Caco-2 (cell line): ENCODE results near the gene RNF167. TPM values are rescaled to one million over a fixed set of nuclear protein-coding genes. Genes with fewer than 3 reads are reported as not detected.
A peak's percentile ranks its signal among the peaks of the same experiment; 100 is the strongest.

ENCODE experiments used
- BruUV-seq: library from RNA; stranded (reverse); fragments of 400-500 nt; replicated peaks from 2 replicates; lab custom pipeline; 2021; lab: Mats Ljungman, UMichigan
- CTCF ChIA-PET: fragments of 300-600 bp; sonication (Branson Sonifier 250); formaldehyde crosslinking; loops from one replicate; lab custom pipeline; 2022; ENCODE audit warnings: antibody characterized with exemption; lab: Charles Lee
- POLR2A ChIA-PET: fragments of 300-600 bp; sonication (Branson Sonifier 250); formaldehyde crosslinking; loops from one replicate; lab custom pipeline; 2022; ENCODE audit warnings: antibody characterized with exemption; lab: Charles Lee
- DNase-seq, 2 experiments: peaks; one replicate each; pipeline versions ENCODE4 v3.0.0 to v3.0.0-alpha.2; 2020 to 2022
- H3K27me3 ChIP-seq: replicated peaks from 2 replicates; pipeline ENCODE4 v1.6.0; 2011; ENCODE audit warnings: low read length; ENCODE audit not compliant: control insufficient read depth, insufficient read depth
- H3K36me3 ChIP-seq: 2 replicates; pipeline ENCODE4 v1.5.1; 2011; ENCODE audit warnings: low read length; ENCODE audit not compliant: control insufficient read depth, insufficient read depth
- H3K4me1 ChIP-seq: fragments of 250-450 bp; sonication (Bioruptor Pico); 2 replicates; pipeline ENCODE4 v1.5.1; 2020; ENCODE audit warnings: mild to moderate bottlenecking
- H3K4me3 ChIP-seq: 2 replicates; pipeline ENCODE4 v1.5.1; 2011; ENCODE audit warnings: low read depth, mild to moderate bottlenecking, control low read depth, low read length
- H3K9me3 ChIP-seq: fragments of 250-450 bp; sonication (Bioruptor Pico); 2 replicates; pipeline ENCODE4 v1.5.1; 2020; ENCODE audit warnings: mild to moderate bottlenecking, moderate library complexity
- H3K27ac Mint-ChIP-seq: one replicate; pipeline ENCODE4 v1.8.0; 2022; ENCODE audit warnings: mixed read lengths; ENCODE audit not compliant: unreplicated experiment
- H3K27me3 Mint-ChIP-seq: one replicate; pipeline ENCODE4 v1.8.0; 2022; ENCODE audit warnings: mixed read lengths; ENCODE audit not compliant: insufficient read depth, unreplicated experiment
- H3K36me3 Mint-ChIP-seq: one replicate; pipeline ENCODE4 v1.8.0; 2022; ENCODE audit warnings: mild to moderate bottlenecking, mixed read lengths; ENCODE audit not compliant: insufficient read depth, unreplicated experiment
- H3K4me1 Mint-ChIP-seq: one replicate; pipeline ENCODE4 v1.8.0; 2022; ENCODE audit warnings: low read depth, mixed read lengths; ENCODE audit not compliant: unreplicated experiment
- H3K4me3 Mint-ChIP-seq: one replicate; pipeline ENCODE4 v1.8.0; 2022; ENCODE audit warnings: mild to moderate bottlenecking, moderate library complexity, mixed read lengths; ENCODE audit not compliant: unreplicated experiment
- H3K9me3 Mint-ChIP-seq: one replicate; pipeline ENCODE4 v1.8.0; 2022; ENCODE audit warnings: mixed read lengths; ENCODE audit not compliant: unreplicated experiment
- CTCF ChIP-seq, 2 experiments: fragments of 200-600 bp in 1 of 2; IDR thresholded peaks; 1 replicate in 1 of 2; 2 replicates in 1 of 2; pipeline versions ENCODE4 v1.5.1 to v1.8.0; 2011 to 2022; ENCODE audit warnings: antibody characterized with exemption in 1 of 2, control low read depth in 1 of 2, inconsistent platforms in 1 of 2, low read depth in 1 of 2, low read length in 1 of 2, mild to moderate bottlenecking in 1 of 2, moderate library complexity in 1 of 2; ENCODE audit not compliant: insufficient read depth in 1 of 2, severe bottlenecking in 1 of 2, unreplicated experiment in 1 of 2
- intact Hi-C: fragments of 100-400 bp; cut with micrococcal nuclease; formaldehyde crosslinking; loops from one replicate; pipeline ENCODE4 v1.10.0; 2022; ENCODE audit not compliant: unreplicated experiment
- total RNA-seq: library from RNA; stranded (reverse); gene quantifications from 2 replicates; pipeline ENCODE4 v1.2.3, GENCODE V29; 2022

RNF167 gene
- total RNA-seq, 1 experiment from 2014 or later: 60.9 TPM

DNA sequence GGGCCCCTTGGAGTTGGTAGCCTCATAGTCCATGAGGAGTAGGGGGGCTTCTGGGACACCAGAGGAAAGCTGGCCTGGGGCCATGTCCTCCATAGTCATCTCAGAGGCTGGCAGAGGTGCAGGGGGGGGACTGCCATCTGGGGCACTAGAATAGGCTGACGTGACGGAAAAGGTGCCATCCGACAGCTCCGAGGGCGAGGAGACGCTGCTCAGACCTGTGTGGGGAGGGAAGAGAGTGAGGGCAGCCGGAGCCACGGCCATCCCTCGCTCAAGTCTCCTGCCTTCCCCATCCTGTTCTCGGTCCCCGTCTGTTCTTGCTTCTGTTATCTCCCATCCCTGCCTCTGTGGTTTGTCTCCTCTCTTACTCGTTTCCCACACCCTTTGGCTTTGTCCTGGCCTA, 32.3 kb downstream of the RNF167 start:
- CTCF ChIA-PET: no interaction called here
- H3K4me3 ChIP-seq: no peak overlapping the region
- no peak for DNase-seq
- H3K4me1 ChIP-seq: peaks cover 4% of the 10 kb centered on the region; the same call in 1 of the 2 replicates
- peak overlapping the region; percentile 49 for H3K4me3 Mint-ChIP-seq
- no peaks in the 10 kb centered on the region for H3K9me3 ChIP-seq
- no peak for TF ChIP-seq CTCF (IDR thresholded peaks at IDR 0.05; ENCODE audit: insufficient read depth in 1 of 2, low read depth in 1 of 2, low read length in 1 of 2, severe bottlenecking in 1 of 2, unreplicated experiment in 1 of 2)
- BruUV-seq: no TSS peak
- no peaks in the 10 kb centered on the region for H3K9me3 Mint-ChIP-seq
- H3K27me3 Mint-ChIP-seq: no peaks in the 10 kb centered on the region
- peak overlapping the region; percentile 66 for H3K27ac Mint-ChIP-seq
- no peaks in the 10 kb centered on the region for H3K27me3 ChIP-seq
- peaks cover 37% of the 10 kb centered on the region for H3K36me3 Mint-ChIP-seq
- POLR2A ChIA-PET: no interaction called here
- intact Hi-C loops: no loop called here
- no peaks in the 10 kb centered on the region for H3K36me3 ChIP-seq
- H3K4me1 Mint-ChIP-seq: peaks cover 9% of the 10 kb centered on the region

DNA sequence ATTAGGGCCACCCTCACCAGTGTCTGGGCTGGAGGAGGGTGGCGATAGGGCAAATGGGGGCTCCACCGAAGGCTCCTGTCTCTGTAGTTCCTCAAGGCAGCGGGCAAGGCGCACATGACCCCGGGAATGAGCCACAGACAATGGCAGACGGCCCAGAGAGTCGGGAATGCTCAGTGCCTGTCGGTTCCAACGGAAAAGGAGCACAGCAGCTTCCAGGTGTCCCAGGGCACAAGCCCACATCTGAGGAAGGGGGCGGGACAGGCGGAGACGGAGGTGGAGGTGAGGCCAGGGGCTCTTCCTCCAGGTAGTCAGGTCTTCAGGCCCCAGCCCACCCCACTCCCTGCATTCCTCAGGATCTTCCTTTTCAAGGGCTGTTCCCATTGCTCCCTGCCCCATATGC, 32.7 kb downstream of the RNF167 start:
- H3K27me3 ChIP-seq: no peaks in the 10 kb centered on the region
- intact Hi-C loops: no loop called here
- no peak for TF ChIP-seq CTCF (IDR thresholded peaks at IDR 0.05; ENCODE audit: insufficient read depth in 1 of 2, low read depth in 1 of 2, low read length in 1 of 2, severe bottlenecking in 1 of 2, unreplicated experiment in 1 of 2)
- peaks cover 4% of the 10 kb centered on the region; the same call in 1 of the 2 replicates for H3K4me1 ChIP-seq
- H3K27me3 Mint-ChIP-seq: no peaks in the 10 kb centered on the region
- BruUV-seq: no TSS peak
- CTCF ChIA-PET: no interaction called here
- DNase-seq: no peak
- peaks cover 9% of the 10 kb centered on the region for H3K4me1 Mint-ChIP-seq
- peaks cover 37% of the 10 kb centered on the region for H3K36me3 Mint-ChIP-seq
- no peak overlapping the region for H3K4me3 ChIP-seq
- POLR2A ChIA-PET: no interaction called here
- H3K9me3 Mint-ChIP-seq: no peaks in the 10 kb centered on the region
- H3K27ac Mint-ChIP-seq: peak overlapping the region; percentile 66
- no peaks in the 10 kb centered on the region for H3K9me3 ChIP-seq
- no peaks in the 10 kb centered on the region for H3K36me3 ChIP-seq
- peak overlapping the region; percentile 49 for H3K4me3 Mint-ChIP-seq

GRCh38 chr17:4973256-4974114, 33.4 kb downstream of the RNF167 start:
- H3K9me3 ChIP-seq: no peaks in the 10 kb centered on the region
- no peaks in the 10 kb centered on the region for H3K27me3 Mint-ChIP-seq
- POLR2A ChIA-PET: no interaction called here
- H3K4me3 ChIP-seq: no peak overlapping the region
- no peak for TF ChIP-seq CTCF (IDR thresholded peaks at IDR 0.05; ENCODE audit: insufficient read depth in 1 of 2, low read depth in 1 of 2, low read length in 1 of 2, severe bottlenecking in 1 of 2, unreplicated experiment in 1 of 2)
- no peak for DNase-seq
- intact Hi-C loops: no loop called here
- no peaks in the 10 kb centered on the region for H3K27me3 ChIP-seq
- no peak overlapping the region for H3K4me3 Mint-ChIP-seq
- no peak overlapping the region for H3K27ac Mint-ChIP-seq
- H3K36me3 Mint-ChIP-seq: peaks cover 41% of the 10 kb centered on the region
- H3K4me1 ChIP-seq: peaks cover 4% of the 10 kb centered on the region; the same call in 1 of the 2 replicates
- no peaks in the 10 kb centered on the region for H3K9me3 Mint-ChIP-seq
- CTCF ChIA-PET: no interaction called here
- no TSS peak for BruUV-seq
- no peaks in the 10 kb centered on the region for H3K36me3 ChIP-seq
- peaks cover 9% of the 10 kb centered on the region for H3K4me1 Mint-ChIP-seq
